H7 (cell line): ENCODE results near the gene NEXN. TPM values are rescaled to one million over a fixed set of nuclear protein-coding genes. Genes with fewer than 3 reads are reported as not detected.

Experiments used
- DNase-seq: peaks from one replicate; pipeline ENCODE4 v3.0.0; 2012
- H3K27me3 ChIP-seq: 2 replicates; pipeline ENCODE4 v1.6.0; 2011; ENCODE audit warnings: mild to moderate bottlenecking, low read length; ENCODE audit not compliant: control insufficient read depth, insufficient read depth
- H3K36me3 ChIP-seq: replicated peaks from 2 replicates; pipeline ENCODE4 v1.5.1; 2011; ENCODE audit warnings: low read length; ENCODE audit not compliant: control insufficient read depth, insufficient read depth
- H3K4me3 ChIP-seq: 2 replicates; pipeline ENCODE4 v1.5.1; 2011; ENCODE audit warnings: low read depth, mild to moderate bottlenecking, control low read depth, low read length, moderate library complexity; ENCODE audit not compliant: insufficient read depth
- total RNA-seq: library from RNA; depleted of rRNA; stranded (reverse); fragments of >200 nt; shearing (Covaris generic); gene quantifications from 2 replicates; pipeline ENCODE4 v1.2.3, GENCODE V29; 2014; rRNA removed

Gene NEXN
- total RNA-seq, 1 experiment from 2014 or later = 0.90 TPM

DNA sequence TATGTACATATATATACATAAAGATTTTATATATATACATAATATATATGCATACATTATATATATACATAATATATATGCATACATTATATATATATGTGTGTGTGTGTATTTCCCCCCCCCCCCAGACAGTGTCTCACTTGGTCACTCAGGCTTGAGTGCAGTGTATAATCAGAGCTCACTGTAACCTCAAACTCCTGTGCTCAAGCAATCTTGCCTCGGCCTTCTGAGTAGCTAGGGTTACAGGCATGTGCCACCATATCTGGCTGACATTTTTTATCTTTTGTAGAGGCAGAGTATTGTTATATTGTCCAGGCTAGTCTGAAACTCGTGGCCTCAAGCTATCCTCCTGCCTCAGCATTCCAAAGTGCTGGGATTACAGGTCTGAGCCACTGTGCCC lies 99.5 kb downstream of the NEXN start:
- Histone ChIP-seq H3K4me3 (no peak overlapping the region), H3K27me3 (no peaks in the 10 kb centered on the region), H3K36me3 (no peaks in the 10 kb centered on the region; the same call in 1 of the 2 replicates)
- no peak for DNase-seq

DNA sequence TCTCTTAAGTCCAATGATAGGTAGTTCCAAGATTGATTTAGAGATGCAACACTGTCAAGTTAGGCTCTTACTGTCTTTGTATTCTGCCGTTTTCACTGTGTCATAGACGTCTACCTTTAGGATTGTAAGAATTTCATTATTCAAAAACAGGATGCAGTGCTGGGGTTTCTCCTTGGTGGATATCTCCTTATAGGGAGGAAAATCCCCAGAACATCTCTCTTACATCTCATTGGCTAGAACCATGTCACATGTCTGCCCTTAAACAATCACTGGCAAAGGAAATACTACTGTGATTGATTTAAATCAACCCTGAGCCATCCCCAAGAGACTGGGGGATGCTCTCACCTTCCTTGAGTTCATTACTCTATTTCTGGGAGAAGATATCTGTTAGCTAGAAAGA lies 101.3 kb downstream of the NEXN start:
- Histone ChIP-seq H3K27me3 (no peaks in the 10 kb centered on the region), H3K4me3 (no peak overlapping the region), H3K36me3 (no peaks in the 10 kb centered on the region; the same call in 1 of the 2 replicates)
- DNase-seq = peak; percentile 28

DNA sequence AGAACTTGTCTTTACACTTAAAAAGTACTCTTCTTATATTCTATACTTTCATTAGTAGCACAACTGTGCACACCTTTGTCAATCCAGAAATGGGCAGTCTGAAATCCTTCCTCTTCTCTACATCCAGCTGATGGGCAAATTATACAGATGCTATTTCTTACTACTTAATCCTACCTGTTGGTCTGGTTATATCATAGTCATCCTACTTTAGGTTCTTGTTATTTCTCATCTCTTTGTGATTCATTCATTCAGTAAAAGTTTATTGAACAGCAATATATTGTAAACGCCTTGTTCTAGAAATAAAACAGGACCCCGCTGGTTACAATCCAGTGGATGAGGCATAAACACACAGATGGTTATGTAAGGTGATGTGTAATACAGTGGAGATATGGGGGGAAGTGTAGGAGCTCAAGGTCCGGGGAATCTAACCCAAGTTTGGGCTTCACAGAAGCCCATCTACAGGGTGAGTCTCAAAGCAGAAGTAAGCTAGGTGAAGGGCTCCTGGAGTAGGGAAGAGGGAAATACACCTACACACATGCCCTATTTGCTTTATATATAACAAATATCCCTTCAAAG lies 102.3 kb downstream of the NEXN start:
- DNase-seq = no peak
- peaks cover 2% of the 10 kb centered on the region for H3K36me3 ChIP-seq

DNA sequence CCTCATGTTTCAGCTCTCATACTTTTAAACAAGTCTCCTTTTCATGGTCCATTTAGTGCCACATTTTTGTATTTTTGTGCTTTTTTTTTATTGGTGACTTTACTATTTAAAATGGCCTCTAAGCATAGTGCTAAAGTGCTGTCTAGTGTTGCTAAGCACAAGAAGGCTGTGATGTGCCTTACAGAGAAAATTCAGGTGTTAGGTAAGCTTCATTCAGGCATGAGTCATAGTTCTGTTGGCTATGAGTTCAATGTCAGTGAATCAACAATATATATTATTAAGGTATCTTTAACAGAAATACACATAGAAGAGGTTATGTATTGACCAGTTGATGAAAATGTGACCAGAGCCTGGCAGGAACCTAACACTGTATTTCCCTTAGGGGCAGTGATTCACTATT lies 103.2 kb downstream of the NEXN start:
- Histone ChIP-seq H3K27me3 (no peaks in the 10 kb centered on the region), H3K36me3 (peaks cover 2% of the 10 kb centered on the region), H3K4me3 (no peak overlapping the region)
- DNase-seq = no peak

More for the DNA sequence above, 102.3 kb downstream of the NEXN start:
- Histone ChIP-seq H3K4me3 (no peak overlapping the region), H3K27me3 (no peaks in the 10 kb centered on the region)

Other genes starting within 250 kb of the NEXN start
- gene ZZZ3, start 206.0 kb upstream of the NEXN start, total RNA-seq = 55.1 and 82.3 TPM in 2 replicates
- 86.4 and 101 TPM in 2 replicates for gene USP33, start 128.8 kb upstream of the NEXN start, total RNA-seq
- 7.1 and 9.1 TPM in 2 replicates for gene MIGA1, start 109.0 kb upstream of the NEXN start, total RNA-seq
- gene FUBP1, start 90.4 kb downstream of the NEXN start, total RNA-seq = 165 and 230 TPM in 2 replicates
- 15.1 and 16.6 TPM in 2 replicates for gene DNAJB4, start 116.3 kb downstream of the NEXN start, total RNA-seq
- gene GIPC2, start 157.3 kb downstream of the NEXN start, total RNA-seq = 0.07 and 0.26 TPM in 2 replicates